ENCODE data around the gene RSL1D1.

- TF ChIP-seq CTCF (IDR thresholded peaks at IDR 0.05) (no peak), POLR2A (IDR thresholded peaks at IDR 0.05) (no peak)
Observed at GRCh38 chr16:11806721-11807120, 44.6 kb downstream of the RSL1D1 start.

Data from thyroid gland (tissue), 4 donors.